HG02759 (cell line): Measurements from ENCODE around the gene RNF115.
"Not testable (repeated sequence)": the region's sequence is repeated elsewhere in the genome, so short reads cannot be mapped to it uniquely, and the experiment has no call there.

Source experiments
- ATAC-seq: cut with Tn5 transposase; IDR thresholded peaks from one replicate; pipeline ENCODE4 v1.9.1; 2021; ENCODE audit warnings: mild to moderate bottlenecking, moderate library complexity; ENCODE audit not compliant: unreplicated experiment

The RNF115 gene

GRCh38 chr1:145823565-145824498, at the start of gene RNF115, which contains the start of gene POLR3C:
RNF115 (minus strand) TSS chr1:145824095; CDS start chr1:145823873, 222 bp downstream.
POLR3C (plus strand) TSS chr1:145824200; CDS start chr1:145825777, 1,577 bp downstream.
- ATAC-seq = peak; percentile 94

- no peak for ATAC-seq
Measured at GRCh38 chr1:145871994-145872924, 48.4 kb upstream of the RNF115 start.

GRCh38 chr1:145868232-145868631, 44.3 kb upstream of the RNF115 start:
- ATAC-seq = no peak

GRCh38 chr1:145863282-145864018, 39.6 kb upstream of the RNF115 start:
- no peak for ATAC-seq

GRCh38 chr1:145859491-145860023, 35.7 kb upstream of the RNF115 start:
- ATAC-seq = peak; percentile 74

GRCh38 chr1:145858901-145859490, 35.1 kb upstream of the RNF115 start, which contains the start of gene PIAS3:
PIAS3 (minus strand) TSS chr1:145859081; CDS start chr1:145858990, 91 bp downstream.
- ATAC-seq = peak; percentile 90

GRCh38 chr1:145858238-145858900, 34.5 kb upstream of the RNF115 start:
- ATAC-seq = peak; percentile 18

GRCh38 chr1:145857170-145857569, 33.3 kb upstream of the RNF115 start:
- ATAC-seq = no peak

- no peak for ATAC-seq
Measured at GRCh38 chr1:145855426-145855948, 31.6 kb upstream of the RNF115 start.

GRCh38 chr1:145849356-145850160, 25.7 kb upstream of the RNF115 start:
- no peak for ATAC-seq

- no peak for ATAC-seq
Measured at GRCh38 chr1:145847827-145848226, 23.9 kb upstream of the RNF115 start.

GRCh38 chr1:145846201-145846612, 22.3 kb upstream of the RNF115 start:
- no peak for ATAC-seq

GRCh38 chr1:145845514-145846161, 21.7 kb upstream of the RNF115 start, which contains the start of gene NUDT17:
NUDT17 (plus strand) TSS chr1:145845630; CDS start chr1:145845641, 11 bp downstream.
- peak; percentile 75 for ATAC-seq

GRCh38 chr1:145845144-145845513, 21.2 kb upstream of the RNF115 start:
- ATAC-seq = peak; percentile 68

- no peak for ATAC-seq
Measured at GRCh38 chr1:145843031-145843430, 19.1 kb upstream of the RNF115 start.

GRCh38 chr1:145837656-145838055, 13.8 kb upstream of the RNF115 start:
- ATAC-seq = no peak

GRCh38 chr1:145830810-145831209, 6.9 kb upstream of the RNF115 start:
- ATAC-seq = not testable (repeated sequence)
